HG02588 (cell line): ENCODE results near the gene HTR1E.
A peak's percentile ranks its signal among the peaks of the same experiment; 100 is the strongest.
"Not testable (repeated sequence)": the region's sequence is repeated elsewhere in the genome, so short reads cannot be mapped to it uniquely, and the experiment has no call there.

Experiments used
- ATAC-seq: cut with Tn5 transposase; IDR thresholded peaks from one replicate; pipeline ENCODE4 v1.9.1; 2021; ENCODE audit warnings: mild to moderate bottlenecking, moderate library complexity; ENCODE audit not compliant: unreplicated experiment

Gene HTR1E

GRCh38 chr6:86937219-86938079 lies at the start of gene HTR1E:
Gene HTR1E (plus strand): TSS chr6:86937528. CDS start chr6:87015335, 77,807 bp downstream.
- peak; percentile 63 for ATAC-seq

- no peak for ATAC-seq
Measured at GRCh38 chr6:86888301-86888700, 49.0 kb upstream of the HTR1E start.

- not testable (repeated sequence) for ATAC-seq
Measured at GRCh38 chr6:86897265-86897664, 40.1 kb upstream of the HTR1E start.

- no peak for ATAC-seq
Measured at GRCh38 chr6:86913795-86914194, 23.5 kb upstream of the HTR1E start.

- ATAC-seq = no peak
Measured at GRCh38 chr6:86916393-86916792, 20.9 kb upstream of the HTR1E start.

- not testable (repeated sequence) for ATAC-seq
Measured at GRCh38 chr6:86927138-86927537, 10.2 kb upstream of the HTR1E start.

- ATAC-seq = not testable (repeated sequence)
Measured at GRCh38 chr6:86927859-86928258, 9.5 kb upstream of the HTR1E start.

GRCh38 chr6:86934365-86934764 lies 3.0 kb upstream of the HTR1E start:
- no peak for ATAC-seq

GRCh38 chr6:86936834-86937218 lies 502 bp upstream of the HTR1E start:
- ATAC-seq = no peak

- no peak for ATAC-seq
Measured at GRCh38 chr6:86938814-86939213, 1.5 kb downstream of the HTR1E start.

GRCh38 chr6:86941461-86941860 lies 4.1 kb downstream of the HTR1E start:
- ATAC-seq = no peak

GRCh38 chr6:86942769-86943516 lies 5.6 kb downstream of the HTR1E start:
- no peak for ATAC-seq

GRCh38 chr6:86943819-86944407 lies 6.6 kb downstream of the HTR1E start:
- ATAC-seq = no peak

- no peak for ATAC-seq
Measured at GRCh38 chr6:86949771-86950170, 12.4 kb downstream of the HTR1E start.

GRCh38 chr6:86952991-86953390 lies 15.7 kb downstream of the HTR1E start:
- no peak for ATAC-seq

- no peak for ATAC-seq
Measured at GRCh38 chr6:86959656-86960055, 22.3 kb downstream of the HTR1E start.

GRCh38 chr6:86961455-86962200 lies 24.3 kb downstream of the HTR1E start:
- ATAC-seq = no peak

GRCh38 chr6:86963352-86963751 lies 26.0 kb downstream of the HTR1E start:
- no peak for ATAC-seq

GRCh38 chr6:86964029-86964579 lies 26.8 kb downstream of the HTR1E start:
- ATAC-seq = no peak

- ATAC-seq = no peak
Measured at GRCh38 chr6:86966271-86966670, 28.9 kb downstream of the HTR1E start.

- no peak for ATAC-seq
Measured at GRCh38 chr6:86969573-86969972, 32.2 kb downstream of the HTR1E start.
